ENCODE data around the gene GLYATL1.

- TF ChIP-seq POLR2AphosphoS5 (IDR thresholded peaks at IDR 0.05): no peak
- TF ChIP-seq CTCF (IDR thresholded peaks at IDR 0.05): no peak
- TF ChIP-seq POLR2A (IDR thresholded peaks at IDR 0.05): no peak
- TF ChIP-seq EP300 (IDR thresholded peaks at IDR 0.05): no peak
These were observed 13.0 kb upstream of the GLYATL1 start for GRCh38 chr11:58926251-58926650.
